H1 (cell line): ENCODE results near the gene SOCS7. TPM values are rescaled to one million over a fixed set of nuclear protein-coding genes. Genes with fewer than 3 reads are reported as not detected.

Experiments
- CTCF ChIA-PET: fragments of 300-600 bp; sonication (Branson Sonifier 250); formaldehyde crosslinking; loops from one replicate; lab custom pipeline; 2021; ENCODE audit not compliant: partially characterized antibody; lab: Charles Lee
- POLR2A ChIA-PET: fragments of 300-600 bp; sonication (Branson Sonifier 250); formaldehyde crosslinking; loops from one replicate; lab custom pipeline; 2021; ENCODE audit warnings: inconsistent platforms; ENCODE audit not compliant: partially characterized antibody; lab: Charles Lee
- DNase-seq, 2 experiments: peaks; one replicate each; pipeline versions ENCODE4 v3.0.0 to v3.0.0-alpha.2; 2010 to 2022; ENCODE audit warnings: low spot score in 2 of 2, low read depth in 1 of 2, mixed read lengths in 1 of 2
- FAIRE-seq: peaks from 2 replicates; lab custom pipeline; 2011; peaks lifted over from hg19 to GRCh38; lab: Jason Lieb, UNC
- H2AFZ ChIP-seq: 2 replicates; pipeline ENCODE4 v1.8.1; 2012; ENCODE audit warnings: low read length, inconsistent platforms
- H2AK5ac ChIP-seq: 2 replicates; pipeline ENCODE4 v1.6.1; 2013; ENCODE audit warnings: low read depth, low read length
- H2BK120ac ChIP-seq: replicated peaks from 2 replicates; pipeline ENCODE3; 2013; ENCODE audit warnings: low read depth, low read length, inconsistent platforms
- H2BK12ac ChIP-seq: 2 replicates; pipeline ENCODE4 v1.6.1; 2013; ENCODE audit warnings: low read depth, low read length
- H2BK15ac ChIP-seq: 2 replicates; pipeline ENCODE4 v1.6.1; 2013; ENCODE audit warnings: low read length
- H2BK20ac ChIP-seq: 2 replicates; pipeline ENCODE4 v1.6.1; 2013; ENCODE audit warnings: low read length
- H2BK5ac ChIP-seq: 2 replicates; pipeline ENCODE4 v1.6.1; 2013; ENCODE audit warnings: low read depth, low read length
- H3K14ac ChIP-seq: 2 replicates; pipeline ENCODE4 v1.6.1; 2013; ENCODE audit warnings: inconsistent platforms; ENCODE audit not compliant: insufficient read length
- H3K18ac ChIP-seq: 2 replicates; pipeline ENCODE4 v1.6.1; 2013; ENCODE audit warnings: low read length; ENCODE audit errors: extremely low read depth
- H3K23ac ChIP-seq: 2 replicates; pipeline ENCODE4 v1.6.1; 2013; ENCODE audit warnings: inconsistent platforms; ENCODE audit not compliant: insufficient read length
- H3K23me2 ChIP-seq: 2 replicates; pipeline ENCODE4 v1.6.1; 2013; ENCODE audit warnings: low read depth, low read length
- H3K27ac ChIP-seq: 2 replicates; pipeline ENCODE4 v1.6.1; 2011; ENCODE audit warnings: low read depth, low read length, inconsistent platforms
- H3K27me3 ChIP-seq, 4 experiments: replicated peaks in 1 of 4; 1 replicate in 1 of 4; 2 replicates in 3 of 4; pipeline versions ENCODE4 v1.6.1 to v1.8.1; 2011 to 2013; ENCODE audit warnings: low read length in 3 of 4, mild to moderate bottlenecking in 3 of 4, inconsistent platforms in 2 of 4, mixed read lengths in 2 of 4, moderate library complexity in 1 of 4; ENCODE audit not compliant: control insufficient read depth in 3 of 4, insufficient read depth in 3 of 4; ENCODE audit errors: extremely low read depth in 1 of 4
- H3K36me3 ChIP-seq, 4 experiments: 2 replicates each; pipeline versions ENCODE4 v1.6.1 to v1.8.1; 2011 to 2013; ENCODE audit warnings: mild to moderate bottlenecking in 4 of 4, low read length in 3 of 4, moderate library complexity in 2 of 4, control low read depth in 1 of 4, inconsistent platforms in 1 of 4; ENCODE audit not compliant: insufficient read depth in 4 of 4, control insufficient read depth in 2 of 4
- H3K4ac ChIP-seq: replicated peaks from 2 replicates; pipeline ENCODE3; 2013; ENCODE audit warnings: low read length, low read depth, mixed read lengths, inconsistent platforms; ENCODE audit not compliant: insufficient read length
- H3K4me1 ChIP-seq, 4 experiments: replicated peaks in 1 of 4; 1 replicate in 1 of 4; 2 replicates in 3 of 4; pipeline versions ENCODE4 v1.6.1 to v1.8.1; 2011 to 2013; ENCODE audit warnings: low read length in 3 of 4, inconsistent platforms in 2 of 4, mixed read lengths in 1 of 4; ENCODE audit not compliant: insufficient read depth in 4 of 4, control insufficient read depth in 3 of 4
- H3K4me2 ChIP-seq, 2 experiments: 2 replicates each; pipeline versions ENCODE4 v1.6.1 to v1.8.1; 2011 to 2013; ENCODE audit warnings: low read depth in 2 of 2, low read length in 2 of 2, control low read depth in 1 of 2, inconsistent platforms in 1 of 2, mild to moderate bottlenecking in 1 of 2; ENCODE audit not compliant: insufficient read depth in 1 of 2
- H3K4me3 ChIP-seq, 4 experiments: fragments of 200-600, 300-600 bp in 1 of 4; sonication (generic), shearing (Covaris generic), sonication (Bioruptor Twin) in 1 of 4; 2 replicates each; pipeline versions ENCODE4 v1.5.1 to v1.8.1; 2011 to 2016; ENCODE audit warnings: low read length in 4 of 4, low read depth in 3 of 4, control low read depth in 2 of 4, inconsistent platforms in 2 of 4, mild to moderate bottlenecking in 2 of 4, mixed read lengths in 1 of 4, moderate library complexity in 1 of 4; ENCODE audit not compliant: insufficient read depth in 2 of 4; ENCODE audit errors: extremely low read depth in 1 of 4
- H3K56ac ChIP-seq: replicated peaks from 2 replicates; pipeline ENCODE3; 2013; ENCODE audit warnings: low read depth, mild to moderate bottlenecking, mixed read lengths, low read length, inconsistent platforms; ENCODE audit not compliant: insufficient read length
- H3K79me1 ChIP-seq: 2 replicates; pipeline ENCODE4 v1.6.1; 2013; ENCODE audit warnings: low read depth, low read length, control low read depth
- H3K79me2 ChIP-seq, 2 experiments: 2 replicates each; pipeline versions ENCODE4 v1.6.1 to v1.8.1; 2012 to 2013; ENCODE audit warnings: low read length in 2 of 2, mild to moderate bottlenecking in 2 of 2, inconsistent platforms in 1 of 2; ENCODE audit not compliant: insufficient read depth in 2 of 2, control insufficient read depth in 1 of 2
- H3K9ac ChIP-seq, 4 experiments: replicated peaks in 1 of 4; 1 replicate in 1 of 4; 2 replicates in 3 of 4; pipeline versions ENCODE4 v1.6.1 to v1.8.1; 2011 to 2013; ENCODE audit warnings: low read depth in 3 of 4, low read length in 3 of 4, control low read depth in 2 of 4, mild to moderate bottlenecking in 2 of 4, moderate library complexity in 2 of 4, inconsistent platforms in 1 of 4; ENCODE audit errors: extremely low read depth in 1 of 4
- H3K9me3 ChIP-seq, 2 experiments: 2 replicates each; pipeline versions ENCODE4 v1.6.1 to v1.8.1; 2012 to 2013; ENCODE audit warnings: mild to moderate bottlenecking in 2 of 2, moderate library complexity in 2 of 2, control low read depth in 1 of 2, inconsistent platforms in 1 of 2, low read depth in 1 of 2, low read length in 1 of 2, mixed read lengths in 1 of 2; ENCODE audit not compliant: insufficient read depth in 2 of 2
- H4K20me1 ChIP-seq, 2 experiments: replicated peaks in 1 of 2; 2 replicates each; pipeline versions ENCODE3 to v1.8.1; 2011 to 2013; ENCODE audit warnings: inconsistent platforms in 2 of 2, low read length in 2 of 2, mild to moderate bottlenecking in 1 of 2; ENCODE audit not compliant: insufficient read depth in 2 of 2, control insufficient read depth in 1 of 2
- H4K5ac ChIP-seq: 2 replicates; pipeline ENCODE4 v1.6.1; 2013; ENCODE audit warnings: low read length, low read depth, mixed read lengths, inconsistent platforms; ENCODE audit not compliant: insufficient read length
- H4K8ac ChIP-seq: 2 replicates; pipeline ENCODE4 v1.8.0; 2013; ENCODE audit warnings: mild to moderate bottlenecking, moderate library complexity, low read length, inconsistent platforms; ENCODE audit not compliant: insufficient read depth; ENCODE audit errors: extremely low read depth
- H4K91ac ChIP-seq: replicated peaks from 2 replicates; pipeline ENCODE3; 2013; ENCODE audit warnings: low read length, mixed read lengths, inconsistent platforms; ENCODE audit not compliant: insufficient read length
- ASH2L ChIP-seq: fragments of 200-600, 300-600 bp; sonication (generic); IDR thresholded peaks from one replicate; pipeline ENCODE4 v1.7.1; 2017; ENCODE audit warnings: low read length
- EP300 ChIP-seq, 2 experiments: IDR thresholded peaks; 1 replicate in 1 of 2; 2 replicates in 1 of 2; pipeline ENCODE4 v1.6.1; 2011 to 2012; ENCODE audit warnings: low read depth in 2 of 2, low read length in 2 of 2, mild to moderate bottlenecking in 2 of 2, borderline replicate concordance in 1 of 2, inconsistent platforms in 1 of 2, moderate library complexity in 1 of 2
- MAFK ChIP-seq: IDR thresholded peaks from 2 replicates; pipeline ENCODE4 v1.6.1; 2012; ENCODE audit warnings: low read depth, mild to moderate bottlenecking, improper control_type of control experiment, low read length
- SAP30 ChIP-seq: fragments of 300-600 bp; sonication (generic); IDR thresholded peaks from 2 replicates; pipeline ENCODE4 v1.7.1; 2012; ENCODE audit warnings: low read length, moderate library complexity, mild to moderate bottlenecking, inconsistent platforms; ENCODE audit not compliant: insufficient read depth, insufficient replicate concordance
- SIRT6 ChIP-seq: IDR thresholded peaks from one replicate; pipeline ENCODE4 v1.7.1; 2012; ENCODE audit warnings: low read length, inconsistent platforms
- ZNF274 ChIP-seq: IDR thresholded peaks from 2 replicates; pipeline ENCODE4 v1.7.0; 2012; ENCODE audit warnings: low read length, borderline replicate concordance; ENCODE audit errors: extremely low read depth
- WGBS, 2 experiments: shearing (Covaris generic) in 1 of 2; methylation state at CpG; one replicate each; pipeline versions ENCODE4 v1.1.6 to v1.1.7; 2013 to 2015; ENCODE audit warnings: low lambda C conversion rate in 2 of 2, mixed read lengths in 2 of 2, inconsistent platforms in 1 of 2, low coverage in 1 of 2, missing lambda C conversion rate in 1 of 2; ENCODE audit not compliant: insufficient replicate concordance in 2 of 2, insufficient coverage in 1 of 2, insufficient read length in 1 of 2; ENCODE audit errors: extremely low coverage in 1 of 2, missing lambda C conversion rate in 1 of 2; 5-methylcytosine and 5-hydroxymethylcytosine counted together
- polyA plus RNA-seq, 7 experiments: library from polyadenylated mRNA; depleted of rRNA in 3 of 7; stranded (reverse) in 5 of 7; unstranded in 2 of 7; fragments of >200 nt in 5 of 7; fragments of 200-250 nt in 2 of 7; gene quantifications; 1 replicate in 5 of 7; 2 replicates in 1 of 7; 4 replicates in 1 of 7; pipeline versions ENCODE4 v1.2.1 to v1.2.3, GENCODE V29; 2011 to 2013; ENCODE audit warnings: missing spikeins in 2 of 7, mixed read lengths in 2 of 7
- total RNA-seq: library from RNA; stranded (reverse); fragmentation: NEBNext Ultra II Directional; extraction: Animal tissue kit (Norgen Biotek cat#: 25700); gene quantifications from 2 replicates; pipeline ENCODE4 v1.2.1, GENCODE V29; 2021

SOCS7 gene
- total and polyA plus RNA-seq, 2 of the 8 experiments (the other 6 are each of a cell fraction or from before 2014, with no cell fraction given), result 13.5 to 26.9 TPM

GRCh38 chr17:38436386-38436785, 84.7 kb downstream of the SOCS7 start:
- Histone ChIP-seq H3K23me2 (no peaks in the 10 kb centered on the region), H3K18ac (no peak overlapping the region), H2BK15ac (no peak overlapping the region), H3K56ac (no peak overlapping the region), H2AFZ (no peak overlapping the region), H3K27me3 (no peaks in the 10 kb centered on the region), H4K5ac (no peak overlapping the region), H2BK120ac (no peak overlapping the region), H3K14ac (no peak overlapping the region), H4K91ac (no peak overlapping the region), H2BK20ac (no peak overlapping the region), H2BK5ac (no peak overlapping the region), H2BK12ac (no peak overlapping the region), H3K9ac (no peak overlapping the region), H3K4ac (no peak overlapping the region), H3K79me2 (peaks cover 4 to 81% of the 10 kb centered on the region in 2 experiments; a peak in 3 of 4 replicates), H3K4me3 (no peak overlapping the region), H4K8ac (no peak overlapping the region), H2AK5ac (no peak overlapping the region), H3K27ac (no peak overlapping the region), H3K4me1 (peaks cover 0 to 24% (median 12%) of the 10 kb centered on the region in 4 experiments; a peak in 6 of 7 replicates), H4K20me1 (peaks cover 1 to 9% of the 10 kb centered on the region in 2 experiments), H3K79me1 (peaks cover 18% of the 10 kb centered on the region), H3K4me2 (no peak overlapping the region), H3K9me3 (no peaks in the 10 kb centered on the region), H3K23ac (no peak overlapping the region), H3K36me3 (no peaks in the 10 kb centered on the region; a peak in 1 of 8 replicates)
- ChIA-PET CTCF (interaction anchor here (0.8 to 12.9 kb wide), 7 partner anchors 10 to 182 kb away, joined by 3 to 204 read pairs (median 3); partner anchors contain the start of gene ARHGAP23), POLR2A (interaction anchor here (0.6 to 10.5 kb wide), 6 partner anchors 9 to 54 kb away, joined by 3 to 107 read pairs (median 4); no protein-coding TSS in a partner anchor)
- no peak for FAIRE-seq
- 78% methylated on average over 11 of the region's 11 CpGs; no CpG with 5 or more reads in 1 of the 2 experiments for WGBS, 2 experiments
- DNase-seq, result no peak
- no peak for TF ChIP-seq MAFK
- TF ChIP-seq ASH2L, result no peak
- no peak for TF ChIP-seq SAP30
- no peak for TF ChIP-seq EP300 (IDR thresholded peaks at IDR 0.05; ENCODE audit: borderline replicate concordance in 1 of 2, low read depth in 2 of 2, low read length in 2 of 2)
- no peak for TF ChIP-seq SIRT6
- no peak for TF ChIP-seq ZNF274
